Muscle of arm (tissue), 12 donors: ENCODE results near the gene PDCL2. TPM values are rescaled to one million over a fixed set of nuclear protein-coding genes. Genes with fewer than 3 reads are reported as not detected.
"Not testable (repeated sequence)": the region's sequence is repeated elsewhere in the genome, so short reads cannot be mapped to it uniquely, and the experiment has no call there.

Source experiments
- DNase-seq: peaks from one replicate; pipeline ENCODE4 v3.0.0-alpha.2; 2013
- polyA plus RNA-seq, 12 donors: library from polyadenylated mRNA; unstranded; fragments of 120-200 nt; gene quantifications; one replicate each; pipeline ENCODE4 v1.2.1, GENCODE V29; 2013; ENCODE audit not compliant: insufficient read length in 12 of 12

Gene PDCL2
- polyA plus RNA-seq, 12 donors, result not detected

- DNase-seq, result no peak
Measured at GRCh38 chr4:55598641-55599040, 6.6 kb upstream of the PDCL2 start.

DNA sequence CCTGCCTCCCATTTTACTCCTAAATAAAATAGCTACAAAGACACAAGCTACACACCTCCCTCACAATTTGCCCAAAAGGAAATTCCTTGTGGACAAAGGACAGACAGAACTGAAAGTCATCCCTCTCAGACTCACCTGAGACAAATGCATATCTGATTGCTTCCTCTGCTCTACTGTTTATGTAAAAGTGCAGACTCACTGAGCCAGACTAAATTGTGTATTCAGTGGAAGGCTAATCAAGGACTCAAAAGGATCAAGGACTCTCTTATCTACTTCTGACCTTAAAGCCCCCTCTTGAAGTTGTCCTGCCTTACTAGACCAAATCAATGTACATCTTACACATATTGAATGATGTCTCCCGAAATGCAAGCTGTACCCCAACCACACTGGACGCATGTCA, 3.9 kb downstream of the PDCL2 start:
- DNase-seq, result no peak

- not testable (repeated sequence) for DNase-seq
Measured at GRCh38 chr4:55582773-55583172, 9.3 kb downstream of the PDCL2 start.

DNA sequence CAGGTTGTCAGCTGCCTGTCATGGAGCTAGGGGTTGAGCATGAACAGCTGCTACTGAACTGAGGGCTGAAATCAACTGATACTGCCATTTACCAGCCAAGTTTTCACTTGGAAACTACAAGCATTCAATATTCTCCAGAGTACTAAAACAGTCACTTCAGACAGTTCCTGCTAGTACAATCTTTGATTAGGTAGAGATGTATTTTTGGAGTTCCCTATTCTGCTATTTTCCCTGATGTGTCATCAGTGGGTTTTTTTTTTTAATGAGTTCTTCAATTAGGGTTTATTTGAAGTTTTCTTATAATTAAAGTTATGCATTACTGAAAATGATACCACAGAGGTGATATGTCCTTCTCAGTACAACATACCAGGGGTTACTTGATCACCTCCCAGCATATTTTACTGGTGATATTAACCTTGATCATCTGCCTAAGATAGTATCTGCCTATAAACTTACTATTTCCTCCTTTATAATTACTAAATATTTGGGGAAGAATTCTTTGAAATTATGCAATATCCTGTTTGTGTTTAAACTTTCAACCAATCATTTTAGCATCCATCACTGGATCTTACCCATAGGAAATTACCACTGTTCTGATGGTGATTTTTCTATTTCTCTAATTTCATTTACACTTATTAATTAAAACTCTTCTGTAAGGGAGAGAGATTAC, 13.6 kb downstream of the PDCL2 start:
- no peak for DNase-seq

DNA sequence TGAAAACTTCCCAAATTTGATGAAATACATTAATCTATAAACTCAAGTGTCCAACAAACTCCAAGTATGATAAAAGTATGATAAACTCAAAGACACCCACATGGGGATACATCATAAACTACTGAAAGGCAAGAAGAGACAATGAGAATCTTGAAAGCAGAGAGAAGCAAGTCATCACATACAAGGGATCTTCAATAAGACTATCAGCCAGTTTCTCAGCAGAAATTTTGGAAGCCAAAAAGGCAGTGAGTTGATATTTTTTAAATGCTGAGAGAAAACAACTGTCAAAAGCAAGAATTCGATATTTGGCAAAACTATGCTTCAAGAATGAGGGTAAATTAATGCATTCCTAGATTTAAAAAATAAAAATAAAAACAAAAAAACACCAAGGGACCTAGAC, 16.5 kb downstream of the PDCL2 start:
- no peak for DNase-seq

GRCh38 chr4:55574252-55574651, 17.8 kb downstream of the PDCL2 start:
- no peak for DNase-seq

- DNase-seq, result no peak
Measured at GRCh38 chr4:55571806-55572205, 20.2 kb downstream of the PDCL2 start.

DNA sequence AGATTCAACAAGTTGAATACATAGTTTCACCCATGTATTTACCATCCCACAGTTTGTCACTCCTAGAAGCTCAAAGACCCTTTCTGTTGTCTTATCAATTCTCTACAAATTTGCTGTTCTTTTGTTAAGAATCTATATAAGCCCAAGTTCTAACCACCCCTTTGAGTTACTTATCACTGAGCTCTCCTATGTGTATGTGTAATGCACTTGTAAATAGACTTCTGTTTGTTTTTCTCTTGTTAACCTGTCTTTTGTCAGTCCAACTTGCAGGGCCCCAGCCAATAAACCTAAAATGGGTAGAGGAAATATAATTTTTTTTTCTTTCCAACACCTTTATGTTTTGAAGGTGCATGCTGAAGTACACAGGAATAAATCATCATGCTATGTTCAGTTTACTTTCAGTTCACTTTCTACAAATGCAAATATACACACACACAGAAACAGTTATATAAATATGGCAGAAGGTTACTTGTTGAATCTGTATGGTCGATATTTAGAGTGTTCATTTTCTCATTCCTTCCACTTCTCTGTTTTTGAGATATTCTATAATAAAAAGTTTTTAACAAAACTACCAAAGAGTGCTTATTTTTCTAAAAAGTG, 23.0 kb downstream of the PDCL2 start:
- no peak for DNase-seq

GRCh38 chr4:55561889-55562288, 30.2 kb downstream of the PDCL2 start:
- no peak for DNase-seq

GRCh38 chr4:55560096-55560495, 31.9 kb downstream of the PDCL2 start:
- DNase-seq, result no peak

DNA sequence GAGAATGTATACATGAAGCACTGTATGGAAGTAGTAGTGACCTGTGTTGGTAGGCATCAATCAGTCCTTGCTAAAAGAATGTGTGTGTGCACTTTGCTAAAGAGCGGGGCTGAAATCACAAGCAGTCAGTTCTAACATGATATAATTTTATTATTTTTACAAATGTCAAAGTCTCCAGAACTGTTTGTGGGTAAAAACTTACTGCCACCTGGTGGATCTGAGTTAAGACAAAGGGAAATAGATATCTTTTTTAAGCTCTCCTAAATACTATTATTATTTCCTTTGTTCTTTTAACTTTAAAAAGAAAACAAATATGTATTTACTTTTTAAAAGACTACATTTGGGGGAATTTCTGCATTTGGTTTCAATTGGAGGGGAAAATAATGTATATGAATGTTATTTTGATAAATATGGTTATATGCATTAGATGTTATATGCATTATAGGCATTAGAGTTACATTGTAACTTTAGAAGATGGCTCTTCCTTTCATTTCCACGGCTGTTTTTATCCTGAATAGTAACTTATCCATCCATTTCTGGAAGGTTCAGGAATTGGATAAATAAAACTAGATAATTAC, 37.5 kb downstream of the PDCL2 start:
- DNase-seq, result no peak

- DNase-seq, result no peak
Measured at GRCh38 chr4:55553441-55554201, 38.4 kb downstream of the PDCL2 start.

DNA sequence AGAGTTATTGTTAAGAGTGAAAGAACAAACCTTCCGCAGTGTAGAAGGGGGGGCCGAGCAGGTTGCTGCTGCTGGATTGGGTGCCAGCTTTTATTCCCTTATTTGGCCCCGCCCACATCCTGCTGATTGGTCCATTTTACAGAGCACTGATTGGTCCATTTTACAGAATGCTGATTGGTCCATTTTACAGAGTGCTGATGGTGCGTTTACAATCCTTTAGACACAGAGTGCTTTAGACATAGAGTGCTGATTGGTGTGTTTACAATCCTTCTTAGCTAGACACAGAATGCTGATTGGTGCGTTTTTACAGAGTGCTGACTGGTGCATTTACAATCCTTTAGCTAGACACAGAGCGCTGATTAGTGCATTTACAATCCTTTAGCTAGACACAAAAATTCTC, 40.1 kb downstream of the PDCL2 start:
- DNase-seq, result not testable (repeated sequence)

DNA sequence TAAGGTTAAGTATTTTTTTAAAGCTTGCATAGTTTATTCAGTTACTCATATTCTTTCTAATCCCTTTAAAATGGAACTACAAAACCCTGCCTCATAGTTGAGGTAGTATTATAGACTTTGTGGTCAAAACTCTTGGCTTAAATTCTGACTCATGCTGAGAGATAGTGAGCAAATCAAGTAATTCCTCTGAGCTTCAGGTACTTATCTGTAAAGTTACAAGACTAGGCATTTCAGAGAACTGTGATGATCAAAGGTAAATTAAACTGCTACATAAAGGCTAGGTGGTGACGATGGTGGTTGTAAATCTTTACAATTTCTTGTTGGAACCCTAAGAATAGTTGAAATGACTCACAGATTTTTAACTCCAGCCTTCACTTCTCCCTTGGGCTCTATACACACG, 42.2 kb downstream of the PDCL2 start:
- no peak for DNase-seq

DNA sequence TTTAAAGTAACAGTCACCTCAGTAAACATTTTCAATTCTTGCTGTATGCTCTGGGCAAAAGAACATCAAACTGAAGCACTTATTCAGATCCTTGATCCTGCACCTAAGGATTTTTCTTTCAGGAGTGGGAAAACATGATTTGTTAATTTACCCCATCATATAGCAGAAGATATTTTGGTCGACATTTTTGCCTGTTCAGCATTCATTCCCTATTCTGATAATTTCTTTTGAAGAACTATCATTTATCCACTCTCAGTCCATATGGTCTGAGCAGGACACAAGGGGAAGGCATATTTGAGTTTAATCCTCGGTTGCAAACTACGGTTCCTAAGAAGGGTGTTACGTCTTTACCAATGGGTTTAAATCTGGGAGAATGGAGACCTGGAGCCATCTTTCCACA, 44.1 kb downstream of the PDCL2 start:
- DNase-seq, result no peak

GRCh38 chr4:55547466-55547770, 44.6 kb downstream of the PDCL2 start:
- peak; percentile 70 for DNase-seq

DNA sequence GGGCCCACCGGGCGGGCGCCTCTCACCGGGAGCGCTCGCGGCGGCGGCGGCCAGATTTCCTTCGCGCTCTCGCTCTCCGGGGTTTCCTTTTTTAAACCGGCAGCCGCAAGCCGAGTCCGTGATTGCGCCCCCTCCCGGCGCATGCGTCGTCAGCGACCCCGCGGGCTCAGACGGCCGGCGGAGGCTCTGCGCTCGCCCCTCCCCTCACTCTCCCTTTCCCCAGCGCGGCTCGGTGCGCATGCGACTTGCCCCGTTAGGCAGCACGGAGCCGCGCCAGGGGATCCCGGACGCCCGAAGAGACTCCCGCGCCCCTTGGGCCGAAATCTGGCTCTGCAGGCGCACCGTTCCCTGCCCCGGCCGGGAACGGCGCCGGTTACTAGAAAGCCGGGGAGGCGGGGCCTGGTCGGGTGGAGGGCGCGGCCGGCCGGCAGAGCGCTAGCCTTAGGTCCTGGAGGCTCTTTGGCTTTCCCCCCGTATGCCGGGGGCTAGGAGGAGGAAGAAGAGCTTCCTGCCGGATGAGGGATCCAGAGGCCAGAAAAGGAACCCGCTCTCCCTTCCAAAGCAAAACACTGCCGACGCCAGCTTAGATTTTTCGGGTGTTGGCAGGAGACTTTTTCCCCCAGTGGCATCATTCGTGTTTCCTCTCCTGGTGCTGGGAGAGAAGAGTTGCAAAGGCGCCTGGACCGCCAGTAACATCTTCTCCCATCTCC, 45.1 kb downstream of the PDCL2 start, which contains the start of gene CLOCK:
TSS of gene CLOCK (minus strand) at position 154 of the 710 bp plus-strand sequence. CDS start 64,124 bp downstream, outside the sequence.
- DNase-seq, result peak; percentile 90

DNA sequence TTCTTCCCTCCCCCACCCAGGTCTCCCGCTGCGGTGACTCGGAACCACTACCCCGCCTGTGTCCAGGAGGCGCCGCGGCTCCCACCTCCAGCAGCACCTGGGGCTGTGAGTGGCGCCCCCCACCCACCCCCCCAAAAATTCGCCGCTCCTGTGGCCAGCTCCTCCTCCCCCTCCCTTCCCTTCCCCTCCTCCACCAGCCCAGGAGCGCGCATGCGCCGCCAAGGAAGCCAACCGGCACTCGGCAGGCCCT, 45.6 kb downstream of the PDCL2 start:
- DNase-seq, result no peak

DNA sequence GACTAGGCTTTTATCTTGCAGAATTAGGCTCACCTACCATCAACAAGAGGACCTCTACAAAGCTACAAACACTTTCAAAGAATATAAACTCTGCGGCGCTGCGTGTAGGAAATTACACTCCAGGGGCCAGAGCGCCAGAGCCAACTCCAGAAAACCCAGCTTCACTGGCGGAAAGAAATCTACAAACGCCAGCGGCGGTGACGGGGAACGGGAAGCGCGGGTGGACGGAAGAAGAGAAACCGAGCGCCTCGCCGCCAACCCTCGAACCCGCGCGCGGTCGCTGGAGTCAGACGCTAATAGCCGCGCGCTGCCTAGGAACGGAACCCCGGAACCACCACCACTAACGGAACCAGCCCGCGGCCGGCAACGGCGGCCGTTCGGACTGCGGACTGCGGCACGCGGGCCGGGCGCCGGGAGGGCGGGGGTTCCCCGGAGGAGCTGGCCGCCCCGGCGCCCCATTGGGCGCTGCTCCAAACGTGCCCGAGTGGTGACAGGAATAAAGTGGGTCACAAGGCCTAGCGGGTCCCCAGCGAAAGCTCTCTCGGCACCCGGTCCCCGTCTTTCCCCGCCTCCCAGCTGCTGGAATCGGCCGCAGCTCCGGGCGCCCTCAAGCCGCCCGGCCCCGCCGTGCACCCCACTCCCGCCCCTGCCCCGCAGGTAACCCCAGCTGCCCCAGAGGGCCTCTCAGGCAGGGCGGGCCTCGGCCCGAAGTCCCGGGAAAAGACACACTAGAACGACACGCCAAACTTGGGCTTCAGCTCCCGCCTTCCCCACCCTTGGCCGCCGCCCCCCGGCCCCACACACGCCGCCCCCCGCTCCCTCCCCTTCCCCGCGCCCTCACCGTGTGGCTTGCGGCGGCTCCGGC, 46.2 kb downstream of the PDCL2 start:
- peak; percentile 77 for DNase-seq

GRCh38 chr4:55545151-55545550, 46.9 kb downstream of the PDCL2 start:
- no peak for DNase-seq

- no peak for DNase-seq
Measured at GRCh38 chr4:55543858-55544257, 48.2 kb downstream of the PDCL2 start.

- DNase-seq, result no peak
Measured at GRCh38 chr4:55540271-55540670, 51.8 kb downstream of the PDCL2 start.
